Stimulated activated CD4-positive, alpha-beta T cell treated with anti-CD3 and anti-CD28 coated beads, Interleukin-1b, Interleukin-23, amount 100 ng/mL, for 4 hours (primary cell): ENCODE results near the gene SNAP47.

Source experiments
- DNase-seq, 2 donors: peaks; one replicate each; pipeline ENCODE4 v3.0.0-alpha.2; 2020; ENCODE audit warnings: low read depth in 2 of 2

Gene SNAP47

GRCh38 chr1:227798078-227798802 is 63.0 kb downstream of the SNAP47 start:
- no peak for DNase-seq

- no peak for DNase-seq
Observed at GRCh38 chr1:227799756-227800155, 64.5 kb downstream of the SNAP47 start.

GRCh38 chr1:227803933-227804332 is 68.7 kb downstream of the SNAP47 start:
- DNase-seq: no peak

GRCh38 chr1:227805606-227806197 is 70.5 kb downstream of the SNAP47 start:
- no peak for DNase-seq

- DNase-seq: no peak
Observed at GRCh38 chr1:227808566-227808965, 73.3 kb downstream of the SNAP47 start.

- no peak for DNase-seq
Observed at GRCh38 chr1:227809026-227809425, 73.8 kb downstream of the SNAP47 start.

GRCh38 chr1:227813962-227814361 is 78.7 kb downstream of the SNAP47 start:
- no peak for DNase-seq

GRCh38 chr1:227815468-227816409 is 80.5 kb downstream of the SNAP47 start, which contains the start of gene PRSS38:
PRSS38 (plus strand) TSS chr1:227815675; CDS start chr1:227815717, 42 bp downstream.
- no peak for DNase-seq

GRCh38 chr1:227816750-227817446 is 81.7 kb downstream of the SNAP47 start:
- DNase-seq: no peak

- DNase-seq: no peak
Observed at GRCh38 chr1:227823537-227823936, 88.3 kb downstream of the SNAP47 start.

GRCh38 chr1:227824204-227824603 is 89.0 kb downstream of the SNAP47 start:
- DNase-seq: no peak

GRCh38 chr1:227828786-227829185 is 93.6 kb downstream of the SNAP47 start:
- no peak for DNase-seq
